Cardiac atrium fibroblast (primary cell): ENCODE results near the gene MARCOL. TPM values are rescaled to one million over a fixed set of nuclear protein-coding genes. Genes with fewer than 3 reads are reported as not detected.

Source experiments
- total RNA-seq: library from RNA; depleted of rRNA; stranded (reverse); fragments of >200 nt; gene quantifications from 2 replicates; pipeline ENCODE4 v1.2.3, GENCODE V29; 2015

MARCOL gene, protein sequence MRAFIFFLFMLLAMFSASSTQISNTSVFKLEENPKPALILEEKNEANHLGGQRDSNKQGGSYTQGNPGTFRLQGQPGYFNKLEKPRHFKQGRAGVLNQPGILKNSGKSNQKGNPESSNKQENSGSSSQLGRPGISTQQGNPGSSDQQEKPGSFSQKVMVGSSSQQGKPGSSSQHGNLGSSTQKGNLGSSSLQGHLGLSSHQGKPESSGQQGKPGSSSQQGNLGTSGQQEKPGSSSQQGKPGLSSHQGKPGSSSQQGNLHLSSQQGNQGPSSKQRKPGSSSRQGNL
- total RNA-seq, result not detected in 2 replicates

DNA sequence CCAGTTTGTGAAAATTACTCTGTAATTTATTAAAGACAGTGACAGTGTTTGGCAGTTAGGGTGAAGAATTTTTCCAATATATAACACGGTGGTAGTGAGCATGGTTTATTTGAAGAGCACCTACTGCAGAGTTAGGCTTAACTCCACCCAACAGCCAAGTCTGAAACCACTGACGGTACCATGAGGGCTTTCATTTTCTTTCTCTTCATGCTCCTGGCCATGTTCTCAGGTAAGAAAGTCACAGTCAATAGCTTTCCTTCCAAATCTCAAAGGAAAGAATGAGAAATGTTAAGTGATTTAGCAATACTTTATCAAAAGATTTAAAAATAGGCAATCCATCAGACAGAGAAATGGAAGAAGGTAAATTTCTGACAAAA is at the start of gene MARCOL:
Gene MARCOL, plus strand, starts transcription at position 108 of the 377 bp plus-strand sequence. Its CDS starts 73 bp downstream, at position 181.

DNA sequence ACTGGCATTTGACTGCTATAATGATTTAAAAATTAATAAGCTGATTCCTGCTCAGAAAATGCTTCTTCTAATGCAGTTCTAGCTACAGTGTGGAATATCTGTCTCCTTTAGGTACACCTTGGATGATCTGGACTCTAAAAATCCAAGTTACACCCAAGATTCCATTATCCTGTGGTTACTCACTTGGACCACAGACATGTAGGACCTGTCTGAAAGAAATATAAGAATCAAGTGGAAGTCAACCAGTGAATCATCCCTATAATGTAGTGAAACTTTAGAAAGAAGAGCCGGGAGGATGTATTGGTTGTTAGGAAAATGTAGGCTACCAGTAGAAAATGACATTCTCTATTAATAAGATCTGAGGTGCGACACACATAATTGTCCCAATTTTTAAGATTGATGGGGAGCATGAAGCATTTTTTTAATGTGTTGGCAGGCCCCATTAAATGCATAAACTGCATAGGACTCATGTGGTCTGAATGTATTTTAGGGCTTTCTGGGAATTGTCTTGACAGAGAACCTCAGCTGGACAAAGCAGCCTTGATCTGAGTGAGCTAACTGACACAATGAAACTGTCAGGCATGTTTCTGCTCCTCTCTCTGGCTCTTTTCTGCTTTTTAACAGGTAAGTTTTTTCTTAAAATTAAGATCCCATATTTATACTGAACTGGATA is 35.7 kb upstream of the MARCOL start, which contains the start of gene SPINK6:
Gene SPINK6, plus strand, starts transcription at position 512 of the 673 bp plus-strand sequence. Its CDS starts 55 bp downstream, at position 567.

DNA sequence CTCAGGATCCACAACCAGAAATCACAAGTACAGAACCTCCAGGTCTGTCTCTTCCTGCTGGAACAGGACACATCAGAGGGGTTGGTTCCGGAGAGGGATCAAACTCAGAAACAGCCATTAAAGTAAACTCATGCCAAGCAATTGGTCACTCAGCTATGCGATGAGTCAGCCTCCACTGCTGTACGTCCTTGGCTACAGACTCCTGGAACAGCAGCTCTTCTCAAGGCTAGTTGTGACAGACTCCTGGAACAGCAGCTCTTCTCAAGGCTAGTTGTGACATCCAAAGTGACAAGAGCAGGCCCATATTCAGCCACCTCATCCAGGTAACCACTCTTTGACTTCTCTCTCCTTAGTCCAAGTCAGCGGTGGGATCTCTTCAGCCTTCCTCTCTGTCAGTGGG is 30.2 kb downstream of the MARCOL start, which contains the start of gene SPINK13:
Gene SPINK13, plus strand, starts transcription at position 229 of the 400 bp plus-strand sequence. CDS start 1,279 bp downstream, outside the sequence.

Other genes with a start within 250 kb of the MARCOL start
- not detected in 2 replicates for gene SPINK5, start 174.5 kb upstream of the MARCOL start, total RNA-seq
- not detected in 2 replicates for gene SPINK14, start 70.0 kb upstream of the MARCOL start, total RNA-seq
- not detected in 2 replicates for gene SPINK6, start 35.5 kb upstream of the MARCOL start, total RNA-seq
- gene SPINK13, start 30.3 kb downstream of the MARCOL start, total RNA-seq, result not detected in 2 replicates
- gene SPINK7, start 73.9 kb downstream of the MARCOL start, total RNA-seq, result not detected in 2 replicates
- not detected in 2 replicates for gene SPINK9, start 97.0 kb downstream of the MARCOL start, total RNA-seq
- gene FBXO38, start 145.4 kb downstream of the MARCOL start, total RNA-seq, result 23.8 and 42.4 TPM in 2 replicates